ENCODE data around the gene TWSG1. TPM values are rescaled to one million over a fixed set of nuclear protein-coding genes. Genes with fewer than 3 reads are reported as not detected.

TWSG1 gene
- total and polyA plus RNA-seq, 8 donors, result 8.2 to 76.0 (median 23.6) TPM

Other genes with a start within 250 kb of the TWSG1 start
- 100 to 1,000 TPM in 2 of 5 donors, 10 to 100 TPM in 3; 69.4 to 251 (median 98.2) TPM for gene NDUFV2, start 232.1 kb upstream of the TWSG1 start, total RNA-seq
- 100 to 1,000 TPM; 214 to 283 (median 222) TPM for gene NDUFV2, start 232.1 kb upstream of the TWSG1 start, polyA plus RNA-seq
- 10 to 100 TPM; 19.1 to 54.5 (median 49.6) TPM for gene ANKRD12, start 198.0 kb upstream of the TWSG1 start, total RNA-seq
- gene ANKRD12, start 198.0 kb upstream of the TWSG1 start, polyA plus RNA-seq, result 10 to 100 TPM in 2 of 3 donors, 1 to 10 TPM in 1; 10.0 to 85.5 (median 14.0) TPM
- gene RALBP1, start 140.7 kb downstream of the TWSG1 start, total RNA-seq, result 100 to 1,000 TPM in 1 of 5 donors, 10 to 100 TPM in 4; 15.2 to 182 (median 48.8) TPM
- 10 to 100 TPM; 20.0 to 40.6 (median 28.3) TPM for gene RALBP1, start 140.7 kb downstream of the TWSG1 start, polyA plus RNA-seq